Measurements from ENCODE around the gene PPM1A. TPM values are rescaled to one million over a fixed set of nuclear protein-coding genes. Genes with fewer than 3 reads are reported as not detected.

The PPM1A gene
- polyA plus RNA-seq, 1 donor, result 46.5 TPM

GRCh38 chr14:60225265-60225664, 23.8 kb upstream of the PPM1A start:
- no peaks in the 10 kb centered on the region for H3K36me3 ChIP-seq (ENCODE audit: control insufficient read depth, insufficient read depth, low read length)
- 90% methylated on average over 2 of the region's 3 CpGs for WGBS (ENCODE audit: insufficient coverage, low lambda C conversion rate)
- DNase-seq, result no peak
- no peak overlapping the region for H3K4me3 ChIP-seq (ENCODE audit: low read length)
- H3K4me1 ChIP-seq (ENCODE audit: control insufficient read depth, insufficient read depth, low read length), result no peaks in the 10 kb centered on the region
- no peaks in the 10 kb centered on the region for H3K27me3 ChIP-seq (ENCODE audit: control insufficient read depth, insufficient read depth, low read length)
- H3K9me3 ChIP-seq (ENCODE audit: control insufficient read depth, low read depth, low read length), result no peaks in the 10 kb centered on the region
- no peak overlapping the region for H3K27ac ChIP-seq (ENCODE audit: low read length)

GRCh38 chr14:60226298-60226697, 22.7 kb upstream of the PPM1A start:
- H3K9me3 ChIP-seq (ENCODE audit: control insufficient read depth, low read depth, low read length), result no peaks in the 10 kb centered on the region
- H3K36me3 ChIP-seq (ENCODE audit: control insufficient read depth, insufficient read depth, low read length), result no peaks in the 10 kb centered on the region
- no peak overlapping the region for H3K4me3 ChIP-seq (ENCODE audit: low read length)
- H3K4me1 ChIP-seq (ENCODE audit: control insufficient read depth, insufficient read depth, low read length), result no peaks in the 10 kb centered on the region
- H3K27ac ChIP-seq (ENCODE audit: low read length), result no peak overlapping the region
- DNase-seq, result no peak
- no CpG with 5 or more reads among the region's 2 CpGs for whole genome bisulfite sequencing (ENCODE audit: insufficient coverage, low lambda C conversion rate)
- no peaks in the 10 kb centered on the region for H3K27me3 ChIP-seq (ENCODE audit: control insufficient read depth, insufficient read depth, low read length)

DNA sequence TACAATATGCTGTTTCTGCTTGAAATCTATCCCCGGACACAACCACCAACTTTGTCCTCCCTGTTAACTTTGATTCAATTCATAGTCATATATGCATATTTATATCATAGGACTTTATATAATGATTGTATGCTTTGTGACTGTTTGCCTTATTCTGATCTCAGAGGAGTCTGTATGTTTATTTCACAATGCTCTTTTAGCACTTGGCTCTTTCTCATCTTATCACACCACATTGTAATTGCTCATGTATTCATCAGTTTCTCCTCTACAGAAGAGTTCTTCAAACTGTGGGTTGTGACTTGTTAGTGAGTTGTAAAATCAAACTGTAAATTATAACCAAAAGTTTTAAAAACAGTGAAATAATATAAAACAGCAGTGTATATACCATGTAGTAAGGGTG, 21.7 kb upstream of the PPM1A start:
- H3K4me3 ChIP-seq (ENCODE audit: low read length), result no peak overlapping the region
- no peaks in the 10 kb centered on the region for H3K9me3 ChIP-seq (ENCODE audit: control insufficient read depth, low read depth, low read length)
- H3K27me3 ChIP-seq (ENCODE audit: control insufficient read depth, insufficient read depth, low read length), result no peaks in the 10 kb centered on the region
- DNase-seq, result no peak
- H3K27ac ChIP-seq (ENCODE audit: low read length), result no peak overlapping the region
- no peaks in the 10 kb centered on the region for H3K4me1 ChIP-seq (ENCODE audit: control insufficient read depth, insufficient read depth, low read length)
- no peaks in the 10 kb centered on the region for H3K36me3 ChIP-seq (ENCODE audit: control insufficient read depth, insufficient read depth, low read length)
- WGBS (ENCODE audit: insufficient coverage, low lambda C conversion rate), result no CpG with 5 or more reads among the region's 1 CpG

DNA sequence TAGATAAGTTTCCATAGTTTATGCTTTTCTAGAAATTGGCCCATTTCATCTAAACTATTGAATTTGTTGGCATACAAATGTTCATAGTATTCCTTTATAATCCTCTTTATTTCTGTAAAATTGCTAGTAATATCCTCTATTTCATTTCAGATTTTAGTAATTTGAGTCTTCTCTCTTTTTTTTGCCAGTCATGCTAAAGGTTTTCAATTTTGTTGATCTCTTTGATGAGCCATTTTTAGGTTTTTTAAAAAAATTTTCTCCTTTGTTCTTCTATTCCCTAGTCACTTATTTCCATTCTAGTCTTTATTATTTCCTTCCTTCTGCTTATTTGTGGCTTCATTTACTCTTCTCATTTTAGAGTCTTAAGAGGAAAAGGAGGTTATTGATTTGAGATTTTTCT, 19.4 kb upstream of the PPM1A start:
- H3K27me3 ChIP-seq (ENCODE audit: control insufficient read depth, insufficient read depth, low read length), result no peaks in the 10 kb centered on the region
- H3K36me3 ChIP-seq (ENCODE audit: control insufficient read depth, insufficient read depth, low read length), result no peaks in the 10 kb centered on the region
- H3K4me1 ChIP-seq (ENCODE audit: control insufficient read depth, insufficient read depth, low read length), result no peaks in the 10 kb centered on the region
- H3K27ac ChIP-seq (ENCODE audit: low read length), result no peak overlapping the region
- H3K9me3 ChIP-seq (ENCODE audit: control insufficient read depth, low read depth, low read length), result no peaks in the 10 kb centered on the region
- DNase-seq, result no peak
- H3K4me3 ChIP-seq (ENCODE audit: low read length), result no peak overlapping the region

GRCh38 chr14:60232185-60232584, 16.8 kb upstream of the PPM1A start:
- no peaks in the 10 kb centered on the region for H3K4me1 ChIP-seq (ENCODE audit: control insufficient read depth, insufficient read depth, low read length)
- H3K27ac ChIP-seq (ENCODE audit: low read length), result no peak overlapping the region
- no peaks in the 10 kb centered on the region for H3K27me3 ChIP-seq (ENCODE audit: control insufficient read depth, insufficient read depth, low read length)
- H3K9me3 ChIP-seq (ENCODE audit: control insufficient read depth, low read depth, low read length), result no peaks in the 10 kb centered on the region
- H3K4me3 ChIP-seq (ENCODE audit: low read length), result no peak overlapping the region
- no peak for DNase-seq
- 100% methylated on average over 1 of the region's 1 CpG for WGBS (ENCODE audit: insufficient coverage, low lambda C conversion rate)
- no peaks in the 10 kb centered on the region for H3K36me3 ChIP-seq (ENCODE audit: control insufficient read depth, insufficient read depth, low read length)

DNA sequence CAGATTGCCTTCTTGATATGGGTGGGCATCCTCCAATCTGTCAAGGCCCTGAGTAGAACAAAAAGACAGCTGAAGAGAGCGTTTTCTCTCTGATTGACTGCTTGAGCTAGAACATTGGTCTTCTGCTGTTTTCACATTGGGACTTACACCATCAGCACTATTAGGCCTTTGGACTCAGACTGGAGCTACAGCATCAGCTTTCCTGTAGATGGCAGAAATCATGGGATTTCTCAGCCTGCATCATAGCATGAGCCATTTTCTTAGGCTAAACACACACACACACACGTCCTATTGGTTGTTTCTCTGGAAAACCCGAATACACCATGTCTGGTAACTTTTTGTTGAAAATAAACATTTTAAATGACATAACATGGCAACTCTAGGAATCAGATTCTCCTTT, 15.8 kb upstream of the PPM1A start:
- H3K27me3 ChIP-seq (ENCODE audit: control insufficient read depth, insufficient read depth, low read length), result no peaks in the 10 kb centered on the region
- H3K4me3 ChIP-seq (ENCODE audit: low read length), result no peak overlapping the region
- WGBS (ENCODE audit: insufficient coverage, low lambda C conversion rate), result no CpG with 5 or more reads among the region's 3 CpGs

GRCh38 chr14:60233891-60234290, 15.1 kb upstream of the PPM1A start:
- H3K36me3 ChIP-seq (ENCODE audit: control insufficient read depth, insufficient read depth, low read length), result no peaks in the 10 kb centered on the region
- H3K27me3 ChIP-seq (ENCODE audit: control insufficient read depth, insufficient read depth, low read length), result no peaks in the 10 kb centered on the region
- no peaks in the 10 kb centered on the region for H3K4me1 ChIP-seq (ENCODE audit: control insufficient read depth, insufficient read depth, low read length)
- no peaks in the 10 kb centered on the region for H3K9me3 ChIP-seq (ENCODE audit: control insufficient read depth, low read depth, low read length)
- no peak overlapping the region for H3K4me3 ChIP-seq (ENCODE audit: low read length)
- DNase-seq, result no peak
- H3K27ac ChIP-seq (ENCODE audit: low read length), result no peak overlapping the region

More for the DNA sequence above, 15.8 kb upstream of the PPM1A start:
- DNase-seq, result no peak
- H3K27ac ChIP-seq (ENCODE audit: low read length), result no peak overlapping the region
- H3K36me3 ChIP-seq (ENCODE audit: control insufficient read depth, insufficient read depth, low read length), result no peaks in the 10 kb centered on the region
- no peaks in the 10 kb centered on the region for H3K4me1 ChIP-seq (ENCODE audit: control insufficient read depth, insufficient read depth, low read length)
- H3K9me3 ChIP-seq (ENCODE audit: control insufficient read depth, low read depth, low read length), result no peaks in the 10 kb centered on the region

- DNase-seq, result no peak
- no peak overlapping the region for H3K4me3 ChIP-seq (ENCODE audit: low read length)
- H3K9me3 ChIP-seq (ENCODE audit: control insufficient read depth, low read depth, low read length), result no peaks in the 10 kb centered on the region
- 73% methylated on average over 1 of the region's 2 CpGs for WGBS (ENCODE audit: insufficient coverage, low lambda C conversion rate)
- no peak overlapping the region for H3K27ac ChIP-seq (ENCODE audit: low read length)
- no peaks in the 10 kb centered on the region for H3K4me1 ChIP-seq (ENCODE audit: control insufficient read depth, insufficient read depth, low read length)
- no peaks in the 10 kb centered on the region for H3K27me3 ChIP-seq (ENCODE audit: control insufficient read depth, insufficient read depth, low read length)
- no peaks in the 10 kb centered on the region for H3K36me3 ChIP-seq (ENCODE audit: control insufficient read depth, insufficient read depth, low read length)
Measured at GRCh38 chr14:60235440-60235839, 13.6 kb upstream of the PPM1A start.

GRCh38 chr14:60238955-60239354, 10.1 kb upstream of the PPM1A start:
- Histone ChIP-seq H3K27me3 (ENCODE audit: control insufficient read depth, insufficient read depth, low read length) (no peaks in the 10 kb centered on the region), H3K9me3 (ENCODE audit: control insufficient read depth, low read depth, low read length) (no peaks in the 10 kb centered on the region), H3K36me3 (ENCODE audit: control insufficient read depth, insufficient read depth, low read length) (no peaks in the 10 kb centered on the region), H3K4me3 (ENCODE audit: low read length) (no peak overlapping the region), H3K4me1 (ENCODE audit: control insufficient read depth, insufficient read depth, low read length) (no peaks in the 10 kb centered on the region), H3K27ac (ENCODE audit: low read length) (no peak overlapping the region)
- no peak for DNase-seq
- WGBS (ENCODE audit: insufficient coverage, low lambda C conversion rate), result 83% methylated on average over 1 of the region's 3 CpGs

- Histone ChIP-seq H3K4me3 (ENCODE audit: low read length) (no peak overlapping the region), H3K27me3 (ENCODE audit: control insufficient read depth, insufficient read depth, low read length) (no peaks in the 10 kb centered on the region), H3K9me3 (ENCODE audit: control insufficient read depth, low read depth, low read length) (no peaks in the 10 kb centered on the region), H3K27ac (ENCODE audit: low read length) (no peak overlapping the region), H3K4me1 (ENCODE audit: control insufficient read depth, insufficient read depth, low read length) (no peaks in the 10 kb centered on the region), H3K36me3 (ENCODE audit: control insufficient read depth, insufficient read depth, low read length) (no peaks in the 10 kb centered on the region)
- DNase-seq, result no peak
- 42% methylated on average over 2 of the region's 7 CpGs for WGBS (ENCODE audit: insufficient coverage, low lambda C conversion rate)
Measured at GRCh38 chr14:60240139-60240856, 8.7 kb upstream of the PPM1A start.

- no peak for DNase-seq
- Histone ChIP-seq H3K27ac (ENCODE audit: low read length) (no peak overlapping the region), H3K36me3 (ENCODE audit: control insufficient read depth, insufficient read depth, low read length) (no peaks in the 10 kb centered on the region), H3K9me3 (ENCODE audit: control insufficient read depth, low read depth, low read length) (no peaks in the 10 kb centered on the region), H3K27me3 (ENCODE audit: control insufficient read depth, insufficient read depth, low read length) (no peaks in the 10 kb centered on the region), H3K4me1 (ENCODE audit: control insufficient read depth, insufficient read depth, low read length) (no peaks in the 10 kb centered on the region), H3K4me3 (ENCODE audit: low read length) (no peak overlapping the region)
- 83% methylated on average over 1 of the region's 1 CpG for WGBS (ENCODE audit: insufficient coverage, low lambda C conversion rate)
Measured at GRCh38 chr14:60241091-60241490, 7.9 kb upstream of the PPM1A start.

All from large intestine (tissue), 3 donors.